Measurements from ENCODE around the gene MEMO1. TPM values are rescaled to one million over a fixed set of nuclear protein-coding genes. Genes with fewer than 3 reads are reported as not detected.

MEMO1 gene
- total and polyA plus RNA-seq, 4 donors, result 22.4 to 32.9 (median 27.3) TPM

DNA sequence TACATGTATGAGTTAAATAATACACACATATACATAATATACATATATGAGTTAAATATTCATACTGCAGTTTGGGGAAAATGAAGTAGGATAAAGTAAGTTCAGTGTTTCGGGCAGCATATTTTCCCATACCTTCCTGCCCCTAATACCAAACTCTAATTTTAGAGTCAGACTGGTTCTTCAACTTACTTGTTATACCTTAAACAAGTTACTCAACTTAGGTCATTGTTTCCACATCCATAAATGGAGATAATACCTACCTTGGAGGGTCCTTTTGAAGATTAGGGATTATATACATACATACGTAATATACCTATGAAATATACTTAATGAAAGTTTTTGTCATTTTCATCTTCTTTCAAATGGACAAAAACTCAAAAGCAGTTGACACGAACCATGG, 8.4 kb downstream of the MEMO1 start:
- 94% methylated on average over 3 of the region's 3 CpGs for WGBS
- Histone ChIP-seq H3K9ac (ENCODE audit: low read depth in 1 of 2, low read length in 2 of 2) (no peak overlapping the region), H3K4me3 (ENCODE audit: low read depth in 1 of 3, low read length in 3 of 3) (no peak overlapping the region), H3K9me3 (ENCODE audit: control insufficient read depth in 4 of 4, low read length in 3 of 4) (no peaks in the 10 kb centered on the region), H3K36me3 (ENCODE audit: control insufficient read depth in 4 of 4, insufficient read depth in 3 of 4, low read depth in 1 of 4, low read length in 3 of 4) (no peaks in the 10 kb centered on the region), H3K27me3 (ENCODE audit: control insufficient read depth in 4 of 4, insufficient read depth in 4 of 4, low read length in 3 of 4) (no peaks in the 10 kb centered on the region), H3K27ac (ENCODE audit: low read depth in 1 of 2, low read length in 2 of 2) (no peak overlapping the region), H3K4me1 (ENCODE audit: control insufficient read depth in 4 of 4, insufficient read depth in 4 of 4, low read length in 3 of 4) (peaks cover 7 to 36% (median 29%) of the 10 kb centered on the region in 4 donors)
- no peak for DNase-seq (ENCODE audit: low spot score)
- TF ChIP-seq, protein P1, sequence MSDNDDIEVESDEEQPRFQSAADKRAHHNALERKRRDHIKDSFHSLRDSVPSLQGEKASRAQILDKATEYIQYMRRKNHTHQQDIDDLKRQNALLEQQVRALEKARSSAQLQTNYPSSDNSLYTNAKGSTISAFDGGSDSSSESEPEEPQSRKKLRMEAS (IDR thresholded peaks at IDR 0.05), result no peak
- TF ChIP-seq EGR1 (IDR thresholded peaks at IDR 0.05; ENCODE audit: low read depth in 2 of 2), result no peak

DNA sequence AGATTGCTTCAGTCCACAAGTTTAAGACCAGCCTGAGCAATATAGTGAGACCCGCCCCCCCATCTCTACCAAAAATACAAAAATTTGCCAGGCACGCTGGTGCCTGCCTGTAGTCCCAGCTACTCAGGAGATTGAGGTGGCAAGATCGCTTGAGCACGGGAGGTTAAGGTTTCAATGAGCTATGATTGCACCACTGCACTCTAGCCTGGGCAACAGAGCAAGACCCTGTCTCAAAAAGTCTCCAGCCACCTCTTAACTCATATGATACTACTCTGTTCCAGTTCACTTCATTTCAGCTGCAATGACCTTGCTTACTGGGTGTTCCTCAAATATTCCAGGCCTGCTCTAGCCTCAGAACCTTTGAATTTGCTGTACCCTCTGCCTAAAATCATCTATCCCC, 11.4 kb downstream of the MEMO1 start:
- Histone ChIP-seq H3K36me3 (ENCODE audit: control insufficient read depth in 4 of 4, insufficient read depth in 3 of 4, low read depth in 1 of 4, low read length in 3 of 4) (no peaks in the 10 kb centered on the region), H3K9ac (ENCODE audit: low read depth in 1 of 2, low read length in 2 of 2) (no peak overlapping the region), H3K27ac (ENCODE audit: low read depth in 1 of 2, low read length in 2 of 2) (no peak overlapping the region), H3K4me1 (ENCODE audit: control insufficient read depth in 4 of 4, insufficient read depth in 4 of 4, low read length in 3 of 4) (peaks cover 0 to 6% (median 4%) of the 10 kb centered on the region in 4 donors), H3K4me3 (ENCODE audit: low read depth in 1 of 3, low read length in 3 of 3) (no peak overlapping the region), H3K9me3 (ENCODE audit: control insufficient read depth in 4 of 4, low read length in 3 of 4) (no peaks in the 10 kb centered on the region), H3K27me3 (ENCODE audit: control insufficient read depth in 4 of 4, insufficient read depth in 4 of 4, low read length in 3 of 4) (no peaks in the 10 kb centered on the region)
- TF ChIP-seq HNF4A (conservative IDR thresholded peaks at IDR 0.05), result no peak
- no peak for TF ChIP-seq GABPA (IDR thresholded peaks at IDR 0.05 in 1 of 2, conservative IDR thresholded peaks at IDR 0.05 in 1 of 2)
- TF ChIP-seq, protein P2, sequence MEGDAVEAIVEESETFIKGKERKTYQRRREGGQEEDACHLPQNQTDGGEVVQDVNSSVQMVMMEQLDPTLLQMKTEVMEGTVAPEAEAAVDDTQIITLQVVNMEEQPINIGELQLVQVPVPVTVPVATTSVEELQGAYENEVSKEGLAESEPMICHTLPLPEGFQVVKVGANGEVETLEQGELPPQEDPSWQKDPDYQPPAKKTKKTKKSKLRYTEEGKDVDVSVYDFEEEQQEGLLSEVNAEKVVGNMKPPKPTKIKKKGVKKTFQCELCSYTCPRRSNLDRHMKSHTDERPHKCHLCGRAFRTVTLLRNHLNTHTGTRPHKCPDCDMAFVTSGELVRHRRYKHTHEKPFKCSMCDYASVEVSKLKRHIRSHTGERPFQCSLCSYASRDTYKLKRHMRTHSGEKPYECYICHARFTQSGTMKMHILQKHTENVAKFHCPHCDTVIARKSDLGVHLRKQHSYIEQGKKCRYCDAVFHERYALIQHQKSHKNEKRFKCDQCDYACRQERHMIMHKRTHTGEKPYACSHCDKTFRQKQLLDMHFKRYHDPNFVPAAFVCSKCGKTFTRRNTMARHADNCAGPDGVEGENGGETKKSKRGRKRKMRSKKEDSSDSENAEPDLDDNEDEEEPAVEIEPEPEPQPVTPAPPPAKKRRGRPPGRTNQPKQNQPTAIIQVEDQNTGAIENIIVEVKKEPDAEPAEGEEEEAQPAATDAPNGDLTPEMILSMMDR (IDR thresholded peaks at IDR 0.05; ENCODE audit: low read depth, low read length, missing input control), result no peak
- TF ChIP-seq EGR1 (IDR thresholded peaks at IDR 0.05; ENCODE audit: low read depth in 2 of 2), result no peak
- TF ChIP-seq TAF1 (conservative IDR thresholded peaks at IDR 0.05), result no peak
- no peak for TF ChIP-seq RAD21 (IDR thresholded peaks at IDR 0.05)
- no peak for TF ChIP-seq SP1 (IDR thresholded peaks at IDR 0.05)
- TF ChIP-seq, protein P3, sequence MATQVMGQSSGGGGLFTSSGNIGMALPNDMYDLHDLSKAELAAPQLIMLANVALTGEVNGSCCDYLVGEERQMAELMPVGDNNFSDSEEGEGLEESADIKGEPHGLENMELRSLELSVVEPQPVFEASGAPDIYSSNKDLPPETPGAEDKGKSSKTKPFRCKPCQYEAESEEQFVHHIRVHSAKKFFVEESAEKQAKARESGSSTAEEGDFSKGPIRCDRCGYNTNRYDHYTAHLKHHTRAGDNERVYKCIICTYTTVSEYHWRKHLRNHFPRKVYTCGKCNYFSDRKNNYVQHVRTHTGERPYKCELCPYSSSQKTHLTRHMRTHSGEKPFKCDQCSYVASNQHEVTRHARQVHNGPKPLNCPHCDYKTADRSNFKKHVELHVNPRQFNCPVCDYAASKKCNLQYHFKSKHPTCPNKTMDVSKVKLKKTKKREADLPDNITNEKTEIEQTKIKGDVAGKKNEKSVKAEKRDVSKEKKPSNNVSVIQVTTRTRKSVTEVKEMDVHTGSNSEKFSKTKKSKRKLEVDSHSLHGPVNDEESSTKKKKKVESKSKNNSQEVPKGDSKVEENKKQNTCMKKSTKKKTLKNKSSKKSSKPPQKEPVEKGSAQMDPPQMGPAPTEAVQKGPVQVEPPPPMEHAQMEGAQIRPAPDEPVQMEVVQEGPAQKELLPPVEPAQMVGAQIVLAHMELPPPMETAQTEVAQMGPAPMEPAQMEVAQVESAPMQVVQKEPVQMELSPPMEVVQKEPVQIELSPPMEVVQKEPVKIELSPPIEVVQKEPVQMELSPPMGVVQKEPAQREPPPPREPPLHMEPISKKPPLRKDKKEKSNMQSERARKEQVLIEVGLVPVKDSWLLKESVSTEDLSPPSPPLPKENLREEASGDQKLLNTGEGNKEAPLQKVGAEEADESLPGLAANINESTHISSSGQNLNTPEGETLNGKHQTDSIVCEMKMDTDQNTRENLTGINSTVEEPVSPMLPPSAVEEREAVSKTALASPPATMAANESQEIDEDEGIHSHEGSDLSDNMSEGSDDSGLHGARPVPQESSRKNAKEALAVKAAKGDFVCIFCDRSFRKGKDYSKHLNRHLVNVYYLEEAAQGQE (IDR thresholded peaks at IDR 0.05), result no peak
- DNase-seq (ENCODE audit: low spot score), result no peak
- WGBS, result 98% methylated on average over 4 of the region's 4 CpGs

DNA sequence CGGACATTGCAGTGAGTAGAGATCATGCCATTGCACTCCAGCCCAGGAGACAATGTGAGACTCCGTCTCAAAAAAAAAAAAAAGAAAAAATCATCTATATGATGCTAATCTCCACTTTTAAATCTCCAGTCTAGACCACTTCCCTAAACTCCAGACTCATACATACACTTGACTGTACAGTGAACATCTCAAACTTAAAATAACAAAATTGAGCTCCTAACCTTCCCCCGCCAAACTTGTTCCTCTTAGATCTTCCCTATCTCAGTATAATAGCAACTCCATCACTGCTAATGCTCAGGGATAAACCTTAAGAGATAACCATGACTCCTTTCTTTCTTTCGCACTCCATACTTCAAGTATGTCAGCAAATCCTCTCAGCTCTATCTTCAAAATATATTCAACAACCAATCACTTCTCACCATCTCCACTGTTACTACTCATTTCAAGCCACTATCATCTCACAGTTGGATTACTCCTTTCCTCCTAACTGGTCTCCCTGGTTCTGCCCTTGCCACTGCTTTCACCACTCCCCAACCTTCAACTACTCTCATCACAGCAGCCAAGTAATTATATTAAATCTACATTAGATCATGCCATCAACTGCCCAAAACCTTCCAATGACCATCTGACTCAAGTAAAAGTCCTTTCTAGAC, 12.0 kb downstream of the MEMO1 start:
- Histone ChIP-seq H3K27ac (ENCODE audit: low read depth in 1 of 2, low read length in 2 of 2) (no peak overlapping the region), H3K4me1 (ENCODE audit: control insufficient read depth in 4 of 4, insufficient read depth in 4 of 4, low read length in 3 of 4) (peaks cover 0 to 2% (median under 1%) of the 10 kb centered on the region in 4 donors), H3K9ac (ENCODE audit: low read depth in 1 of 2, low read length in 2 of 2) (no peak overlapping the region), H3K9me3 (ENCODE audit: control insufficient read depth in 4 of 4, low read length in 3 of 4) (no peaks in the 10 kb centered on the region), H3K27me3 (ENCODE audit: control insufficient read depth in 4 of 4, insufficient read depth in 4 of 4, low read length in 3 of 4) (no peaks in the 10 kb centered on the region), H3K4me3 (ENCODE audit: low read depth in 1 of 3, low read length in 3 of 3) (no peak overlapping the region), H3K36me3 (ENCODE audit: control insufficient read depth in 4 of 4, insufficient read depth in 3 of 4, low read depth in 1 of 4, low read length in 3 of 4) (no peaks in the 10 kb centered on the region)
- DNase-seq (ENCODE audit: low spot score), result no peak
- 95% methylated on average over 4 of the region's 4 CpGs for WGBS
- TF ChIP-seq, protein P4, sequence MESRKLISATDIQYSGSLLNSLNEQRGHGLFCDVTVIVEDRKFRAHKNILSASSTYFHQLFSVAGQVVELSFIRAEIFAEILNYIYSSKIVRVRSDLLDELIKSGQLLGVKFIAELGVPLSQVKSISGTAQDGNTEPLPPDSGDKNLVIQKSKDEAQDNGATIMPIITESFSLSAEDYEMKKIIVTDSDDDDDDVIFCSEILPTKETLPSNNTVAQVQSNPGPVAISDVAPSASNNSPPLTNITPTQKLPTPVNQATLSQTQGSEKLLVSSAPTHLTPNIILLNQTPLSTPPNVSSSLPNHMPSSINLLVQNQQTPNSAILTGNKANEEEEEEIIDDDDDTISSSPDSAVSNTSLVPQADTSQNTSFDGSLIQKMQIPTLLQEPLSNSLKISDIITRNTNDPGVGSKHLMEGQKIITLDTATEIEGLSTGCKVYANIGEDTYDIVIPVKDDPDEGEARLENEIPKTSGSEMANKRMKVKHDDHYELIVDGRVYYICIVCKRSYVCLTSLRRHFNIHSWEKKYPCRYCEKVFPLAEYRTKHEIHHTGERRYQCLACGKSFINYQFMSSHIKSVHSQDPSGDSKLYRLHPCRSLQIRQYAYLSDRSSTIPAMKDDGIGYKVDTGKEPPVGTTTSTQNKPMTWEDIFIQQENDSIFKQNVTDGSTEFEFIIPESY (IDR thresholded peaks at IDR 0.05), result no peak
- TF ChIP-seq EGR1 (IDR thresholded peaks at IDR 0.05; ENCODE audit: low read depth in 2 of 2), result no peak
- TF ChIP-seq FOXA1 (IDR thresholded peaks at IDR 0.05), result no peak
- TF ChIP-seq, protein P1 (IDR thresholded peaks at IDR 0.05), result no peak
- TF ChIP-seq GABPA (IDR thresholded peaks at IDR 0.05 in 1 of 2, conservative IDR thresholded peaks at IDR 0.05 in 1 of 2), result no peak
- no peak for TF ChIP-seq JUND (IDR thresholded peaks at IDR 0.05)
- TF ChIP-seq YY1 (IDR thresholded peaks at IDR 0.05), result no peak
- TF ChIP-seq NR2F2 (IDR thresholded peaks at IDR 0.05), result no peak
- TF ChIP-seq, protein P3 (IDR thresholded peaks at IDR 0.05), result no peak
- no peak for TF ChIP-seq RAD21 (IDR thresholded peaks at IDR 0.05)

Data from liver (tissue), 9 donors.